ENCODE data around the gene CYFIP2.

Gene CYFIP2

DNA sequence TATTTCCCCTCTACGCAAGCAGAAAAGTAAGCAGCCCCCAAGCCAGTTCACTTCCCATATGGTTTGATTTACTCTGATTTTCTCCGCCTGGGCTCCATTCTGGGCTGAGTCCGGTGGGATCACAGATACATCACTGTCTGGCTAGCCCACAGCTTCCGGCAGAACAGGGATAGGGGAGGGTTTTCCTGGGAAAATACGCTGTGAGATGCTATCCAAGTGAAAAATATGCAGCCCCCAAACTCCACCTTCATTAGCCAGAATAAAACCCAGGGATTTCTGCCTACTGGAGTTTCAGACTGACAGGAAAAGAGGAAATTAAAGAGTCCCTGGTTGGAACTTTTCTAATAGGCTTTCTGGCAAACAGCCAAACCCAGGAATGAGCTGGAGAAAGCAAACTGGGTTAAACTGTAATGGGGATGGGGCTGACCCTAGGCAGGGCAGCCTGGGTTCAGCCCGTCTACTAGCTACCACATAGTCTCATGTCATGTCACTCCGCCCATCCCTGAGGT is 177.2 kb downstream of the CYFIP2 start:
- H3K4me3 ChIP-seq (ENCODE audit: low read depth, low read length): no peak overlapping the region
- TF ChIP-seq CTCF (IDR thresholded peaks at IDR 0.05; ENCODE audit: low read depth, low read length): no peak

- TF ChIP-seq CTCF (IDR thresholded peaks at IDR 0.05; ENCODE audit: low read depth, low read length): no peak
- H3K4me3 ChIP-seq (ENCODE audit: low read depth, low read length): no peak overlapping the region
Observed at GRCh38 chr5:157444224-157444623, 178.3 kb downstream of the CYFIP2 start.
